CD4-positive, alpha-beta memory T cell (primary cell): ENCODE data around the gene MICAL3. TPM values are rescaled to one million over a fixed set of nuclear protein-coding genes. Genes with fewer than 3 reads are reported as not detected.

ENCODE experiments used
- CTCF ChIA-PET: fragments of 350-600 bp; sonication (Branson Sonifier 250); formaldehyde crosslinking; loops from one replicate; lab custom pipeline; 2021; ENCODE audit warnings: inconsistent platforms; ENCODE audit not compliant: partially characterized antibody; lab: Charles Lee
- POLR2A ChIA-PET: fragments of 350-600 bp; sonication (Branson Sonifier 250); formaldehyde crosslinking; loops from one replicate; lab custom pipeline; 2021; ENCODE audit not compliant: partially characterized antibody; lab: Charles Lee
- DNase-seq, 5 donors: peaks; one replicate each; pipeline versions ENCODE4 v3.0.0 to v3.0.0-alpha.2; 2020 to 2022; ENCODE audit warnings: mixed read lengths in 1 of 5
- H3K27ac ChIP-seq: one replicate; pipeline ENCODE4 v1.7.0; 2013; ENCODE audit warnings: low read depth, low read length
- H3K27me3 ChIP-seq: 2 replicates; pipeline ENCODE4 v1.7.0; 2013; ENCODE audit warnings: mild to moderate bottlenecking, low read length, moderate library complexity; ENCODE audit not compliant: insufficient read depth
- H3K36me3 ChIP-seq: 2 replicates; pipeline ENCODE4 v1.7.0; 2013; ENCODE audit warnings: mild to moderate bottlenecking, low read length, moderate library complexity; ENCODE audit not compliant: insufficient read depth
- H3K4me1 ChIP-seq: 2 replicates; pipeline ENCODE4 v1.7.0; 2013; ENCODE audit warnings: mild to moderate bottlenecking, low read length, moderate library complexity; ENCODE audit not compliant: insufficient read depth
- H3K4me3 ChIP-seq, 2 donors: one replicate each; pipeline ENCODE4 v1.7.0; 2013; ENCODE audit warnings: low read length in 2 of 2, mild to moderate bottlenecking in 1 of 2
- H3K9me3 ChIP-seq, 2 donors: one replicate each; pipeline ENCODE4 v1.7.0; 2013; ENCODE audit warnings: low read length in 2 of 2, control low read depth in 1 of 2; ENCODE audit not compliant: control insufficient read depth in 1 of 2
- H3K27ac Mint-ChIP-seq, 7 donors: one replicate each; pipeline ENCODE4 v1.8.0; 2020 to 2021; ENCODE audit warnings: mixed read lengths in 7 of 7, mild to moderate bottlenecking in 6 of 7, inconsistent platforms in 3 of 7, moderate library complexity in 3 of 7
- H3K27me3 Mint-ChIP-seq, 2 donors: one replicate each; pipeline ENCODE4 v1.8.0; 2020 to 2021; ENCODE audit warnings: mixed read lengths in 2 of 2
- H3K36me3 Mint-ChIP-seq, 2 donors: one replicate each; pipeline ENCODE4 v1.8.0; 2020 to 2021; ENCODE audit warnings: mixed read lengths in 2 of 2, inconsistent platforms in 1 of 2, mild to moderate bottlenecking in 1 of 2
- H3K4me1 Mint-ChIP-seq, 4 donors: one replicate each; pipeline ENCODE4 v1.8.0; 2020 to 2021; ENCODE audit warnings: mixed read lengths in 4 of 4, mild to moderate bottlenecking in 1 of 4
- H3K4me3 Mint-ChIP-seq, 8 donors: one replicate each; pipeline ENCODE4 v1.8.0; 2020 to 2021; ENCODE audit warnings: mixed read lengths in 8 of 8, mild to moderate bottlenecking in 7 of 8, moderate library complexity in 6 of 8, inconsistent platforms in 3 of 8
- H3K9me3 Mint-ChIP-seq, 8 donors: one replicate each; pipeline ENCODE4 v1.8.0; 2020 to 2021; ENCODE audit warnings: mixed read lengths in 8 of 8, mild to moderate bottlenecking in 5 of 8, inconsistent platforms in 3 of 8, moderate library complexity in 1 of 8
- intact Hi-C: fragments of 100-400 bp; cut with micrococcal nuclease; formaldehyde crosslinking; loops from one replicate; pipeline ENCODE4 v1.15.1; 2023
- polyA plus RNA-seq, 2 donors: library from polyadenylated mRNA; unstranded; fragments of 300-500 nt; fragmentation: Illumina TruSeq; gene quantifications; one replicate each; pipeline ENCODE4 v1.2.3, GENCODE V29; 2021
- total RNA-seq, 2 experiments: library from RNA; stranded (reverse); gene quantifications; one replicate each; pipeline ENCODE4 v1.2.3, GENCODE V29; 2021

The MICAL3 gene
- total and polyA plus RNA-seq, 4 experiments from 2014 or later: 0.97 to 28.9 (median 14.4) TPM

GRCh38 chr22:17847360-17848078, 176.8 kb downstream of the MICAL3 start:
- Mint-ChIP-seq H3K27me3 (no peaks in the 10 kb centered on the region), H3K4me3 (no peak overlapping the region), H3K36me3 (peaks cover 3 to 8% of the 10 kb centered on the region in 2 donors), H3K27ac (peak overlapping the region in 1 of 7 donors; percentile 57), H3K9me3 (no peaks in the 10 kb centered on the region), H3K4me1 (peaks cover 2 to 6% (median 4%) of the 10 kb centered on the region in 4 donors)
- ChIA-PET POLR2A (no interaction called here), CTCF (interaction anchor here (0.6 to 1.0 kb wide), 2 partner anchors 13 to 17 kb away, joined by 3 read pairs; no protein-coding TSS in a partner anchor)
- Histone ChIP-seq H3K9me3 (no peaks in the 10 kb centered on the region), H3K27ac (no peak overlapping the region), H3K36me3 (no peaks in the 10 kb centered on the region), H3K4me1 (no peaks in the 10 kb centered on the region), H3K4me3 (no peak overlapping the region), H3K27me3 (no peaks in the 10 kb centered on the region)
- DNase-seq: no peak
- intact Hi-C loops: no loop called here

DNA sequence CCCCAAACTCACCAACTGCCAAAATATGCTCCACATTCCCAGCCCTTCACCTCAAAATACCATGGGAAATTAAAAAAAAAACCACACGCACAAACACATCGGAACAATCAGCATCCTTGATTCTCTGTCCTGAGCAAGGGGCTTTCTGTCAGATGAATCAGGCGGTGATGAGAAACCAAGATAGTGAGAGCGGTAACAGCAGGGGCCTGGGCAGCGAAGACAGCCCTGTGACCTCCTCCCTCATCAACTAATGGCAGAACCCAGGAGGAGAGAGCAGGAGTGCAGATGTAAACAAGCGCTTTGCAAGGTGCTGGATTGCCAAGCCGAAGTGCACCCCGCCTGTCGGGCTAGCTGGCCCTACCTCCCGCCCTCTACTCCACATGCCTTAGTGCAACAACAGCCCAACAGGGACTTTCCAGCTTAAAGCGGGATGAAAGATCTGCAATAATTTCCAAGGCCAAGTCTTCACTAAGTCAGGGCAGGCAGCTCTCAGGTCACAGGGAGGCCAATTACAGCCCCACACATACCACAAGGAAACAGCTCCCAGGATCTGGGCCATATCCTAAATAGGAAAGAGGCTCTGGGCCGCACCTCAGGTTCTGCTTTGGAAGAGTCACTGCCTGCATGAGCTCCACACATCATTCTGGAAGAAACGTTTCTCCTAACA, 177.9 kb downstream of the MICAL3 start:
- H3K9me3 Mint-ChIP-seq: no peaks in the 10 kb centered on the region
- Histone ChIP-seq H3K9me3 (no peaks in the 10 kb centered on the region), H3K4me1 (peaks cover 7% of the 10 kb centered on the region), H3K36me3 (no peaks in the 10 kb centered on the region), H3K4me3 (no peak overlapping the region), H3K27me3 (no peaks in the 10 kb centered on the region), H3K27ac (no peak overlapping the region)
- ChIA-PET CTCF (interaction anchor here (1.0 to 1.1 kb wide), 2 partner anchors 11 to 101 kb away, joined by 3 read pairs; no protein-coding TSS in a partner anchor), POLR2A (no interaction called here)
- no peak for DNase-seq
- H3K27ac Mint-ChIP-seq: no peak overlapping the region
- peaks cover 3 to 10% (median 6%) of the 10 kb centered on the region in 4 donors for H3K4me1 Mint-ChIP-seq
- intact Hi-C loops: no loop called here
- no peaks in the 10 kb centered on the region for H3K27me3 Mint-ChIP-seq
- H3K36me3 Mint-ChIP-seq: peaks cover 3 to 5% of the 10 kb centered on the region in 2 donors
- H3K4me3 Mint-ChIP-seq: no peak overlapping the region

DNA sequence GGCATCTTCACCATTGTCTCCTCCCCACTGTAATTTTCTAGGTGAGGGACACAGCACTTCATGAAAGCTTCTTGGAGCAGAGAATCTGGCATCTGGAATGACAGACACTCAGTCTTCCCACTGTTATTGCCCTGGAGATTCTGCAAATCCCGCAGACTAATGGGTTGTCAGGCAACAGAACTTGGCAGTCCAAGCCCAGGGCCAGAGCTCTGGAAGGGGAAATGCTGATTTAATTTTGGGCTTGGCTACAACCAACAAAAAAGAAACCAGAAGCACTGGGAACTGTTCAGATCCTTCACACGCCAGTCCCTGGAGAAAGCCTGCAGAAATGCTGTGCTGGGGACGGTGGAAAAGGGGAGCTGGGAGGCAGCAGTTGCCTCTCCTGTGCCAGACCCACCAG, 178.6 kb downstream of the MICAL3 start:
- Mint-ChIP-seq H3K36me3 (peaks cover 3 to 6% of the 10 kb centered on the region in 2 donors), H3K4me3 (no peak overlapping the region), H3K4me1 (peaks cover 3 to 10% (median 7%) of the 10 kb centered on the region in 4 donors), H3K27me3 (no peaks in the 10 kb centered on the region), H3K27ac (no peak overlapping the region), H3K9me3 (no peaks in the 10 kb centered on the region)
- Histone ChIP-seq H3K9me3 (no peaks in the 10 kb centered on the region), H3K36me3 (no peaks in the 10 kb centered on the region), H3K4me3 (no peak overlapping the region), H3K27ac (no peak overlapping the region), H3K27me3 (no peaks in the 10 kb centered on the region), H3K4me1 (peaks cover 7% of the 10 kb centered on the region)
- ChIA-PET POLR2A (no interaction called here), CTCF (interaction anchor here (1.1 kb wide), 1 partner anchor 100 kb away, joined by 3 read pairs; no protein-coding TSS in a partner anchor)
- no peak for DNase-seq
- intact Hi-C loops: no loop called here

- Histone ChIP-seq H3K4me1 (peaks cover 7% of the 10 kb centered on the region), H3K27me3 (no peaks in the 10 kb centered on the region), H3K9me3 (no peaks in the 10 kb centered on the region), H3K4me3 (no peak overlapping the region), H3K36me3 (no peaks in the 10 kb centered on the region), H3K27ac (no peak overlapping the region)
- H3K36me3 Mint-ChIP-seq: peaks cover 3 to 6% of the 10 kb centered on the region in 2 donors
- CTCF ChIA-PET: interaction anchor here (0.8 to 1.1 kb wide), 2 partner anchors 100 to 232 kb away, joined by 3 read pairs; partner anchors contain the start of gene PEX26
- H3K9me3 Mint-ChIP-seq: no peaks in the 10 kb centered on the region
- POLR2A ChIA-PET: no interaction called here
- H3K27me3 Mint-ChIP-seq: no peaks in the 10 kb centered on the region
- H3K4me1 Mint-ChIP-seq: peaks cover 3 to 10% (median 7%) of the 10 kb centered on the region in 4 donors
- H3K27ac Mint-ChIP-seq: peak overlapping the region in 2 of 7 donors; percentile 4 to 10
- intact Hi-C loops: no loop called here
- no peak for DNase-seq
- H3K4me3 Mint-ChIP-seq: no peak overlapping the region
These were observed 179.0 kb downstream of the MICAL3 start for GRCh38 chr22:17845327-17845726.

DNA sequence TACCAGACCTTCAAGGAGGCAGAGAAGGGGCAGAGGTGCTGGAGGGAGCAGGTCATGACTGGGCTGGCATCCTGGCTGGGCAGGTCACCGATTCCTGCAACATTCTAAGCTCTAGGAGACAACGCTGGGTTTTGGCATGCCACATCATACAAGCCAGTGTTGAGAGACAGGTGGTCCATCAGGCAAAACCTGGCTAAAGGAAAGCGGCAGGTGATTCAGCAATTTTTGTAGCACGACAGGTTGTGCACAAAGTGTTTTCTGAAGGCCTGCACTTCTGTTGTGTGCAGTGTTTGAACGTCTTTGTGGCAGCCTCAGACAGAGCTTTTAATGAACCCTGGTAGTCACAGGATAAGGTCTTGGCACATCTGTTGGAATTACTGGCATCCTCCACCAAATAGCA, 180.2 kb downstream of the MICAL3 start:
- no peaks in the 10 kb centered on the region for H3K9me3 Mint-ChIP-seq
- ChIA-PET POLR2A (no interaction called here), CTCF (interaction anchor here (0.8 to 1.0 kb wide), 2 partner anchors 14 to 232 kb away, joined by 3 to 4 read pairs; no protein-coding TSS in a partner anchor)
- Histone ChIP-seq H3K27ac (no peak overlapping the region), H3K9me3 (no peaks in the 10 kb centered on the region), H3K4me1 (peaks cover 7% of the 10 kb centered on the region), H3K27me3 (no peaks in the 10 kb centered on the region), H3K4me3 (no peak overlapping the region), H3K36me3 (no peaks in the 10 kb centered on the region)
- no peak for DNase-seq
- H3K36me3 Mint-ChIP-seq: peaks cover 3 to 6% of the 10 kb centered on the region in 2 donors
- peak overlapping the region in 1 of 7 donors; percentile 57 for H3K27ac Mint-ChIP-seq
- H3K4me1 Mint-ChIP-seq: peaks cover 3 to 10% (median 7%) of the 10 kb centered on the region in 4 donors
- H3K4me3 Mint-ChIP-seq: no peak overlapping the region
- intact Hi-C loops: no loop called here
- H3K27me3 Mint-ChIP-seq: no peaks in the 10 kb centered on the region

DNA sequence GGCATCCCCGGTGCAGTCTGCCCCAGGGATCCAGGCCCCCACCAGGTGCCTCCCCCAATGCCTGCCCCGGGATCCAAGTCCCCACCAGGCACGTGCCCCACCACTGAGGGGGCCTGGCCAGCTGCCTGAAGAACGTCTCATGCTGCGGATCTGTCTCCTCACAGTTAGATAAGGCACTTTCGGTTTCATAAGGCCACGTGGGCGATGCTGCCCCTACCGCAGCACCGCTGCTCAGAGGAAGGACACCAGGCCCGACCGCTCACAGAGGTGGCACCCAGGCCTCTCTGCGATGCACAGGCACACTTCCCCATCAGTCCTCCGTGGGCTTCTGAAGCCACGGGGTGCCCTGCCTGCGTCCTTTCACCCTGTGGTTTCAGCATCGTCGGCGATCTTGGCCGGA, 182.0 kb downstream of the MICAL3 start:
- peaks cover 3 to 10% (median 7%) of the 10 kb centered on the region in 4 donors for H3K4me1 Mint-ChIP-seq
- peak; percentile 43 to 63 (median 57) for DNase-seq
- no peaks in the 10 kb centered on the region for H3K9me3 Mint-ChIP-seq
- peaks cover 7% of the 10 kb centered on the region for H3K4me1 ChIP-seq
- H3K4me3 Mint-ChIP-seq: peak overlapping the region; percentile 64 to 81 (median 75)
- peaks cover 3 to 8% of the 10 kb centered on the region in 2 donors for H3K36me3 Mint-ChIP-seq
- POLR2A ChIA-PET: interaction anchor here (0.6 kb wide), 2 partner anchors 236 to 252 kb away, joined by 3 read pairs; partner anchors contain the start of gene PEX26
- no peaks in the 10 kb centered on the region for H3K9me3 ChIP-seq
- H3K27ac ChIP-seq: peak overlapping the region; percentile 47
- CTCF ChIA-PET: no interaction called here
- intact Hi-C loops: no loop called here
- no peaks in the 10 kb centered on the region for H3K27me3 Mint-ChIP-seq
- H3K4me3 ChIP-seq: peak overlapping the region in 1 of 2 donors; percentile 42
- peaks cover 9% of the 10 kb centered on the region for H3K36me3 ChIP-seq
- no peaks in the 10 kb centered on the region for H3K27me3 ChIP-seq
- H3K27ac Mint-ChIP-seq: peak overlapping the region; percentile 15 to 87 (median 79)

DNA sequence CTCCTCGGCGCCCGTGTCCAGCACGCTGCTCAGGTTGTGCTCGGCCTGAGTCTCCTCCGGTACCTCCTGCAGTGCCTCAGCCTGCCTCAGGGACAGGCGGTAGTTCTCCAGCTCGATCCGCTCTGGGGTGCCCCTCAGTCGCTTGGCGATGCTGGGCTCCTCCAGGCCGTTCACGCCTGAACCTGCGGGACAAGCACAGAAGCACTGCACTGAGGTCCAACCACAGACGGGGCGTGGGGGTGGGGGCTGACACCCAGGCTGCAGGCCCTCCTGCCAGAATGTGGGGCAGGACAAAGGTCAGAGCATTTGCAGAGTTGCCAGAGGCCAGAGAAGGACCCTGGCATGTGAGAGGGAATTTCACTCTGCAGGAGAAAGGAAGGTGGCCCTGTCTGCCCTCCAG, 182.5 kb downstream of the MICAL3 start:
- Histone ChIP-seq H3K27me3 (no peaks in the 10 kb centered on the region), H3K9me3 (no peaks in the 10 kb centered on the region), H3K4me3 (peak overlapping the region in 1 of 2 donors; percentile 42), H3K4me1 (peaks cover 7% of the 10 kb centered on the region), H3K36me3 (peaks cover 9% of the 10 kb centered on the region), H3K27ac (peak overlapping the region; percentile 47)
- H3K27ac Mint-ChIP-seq: peak overlapping the region in 3 of 7 donors; percentile 79 to 87 (median 80)
- no peak for DNase-seq
- ChIA-PET POLR2A (interaction anchor here (0.6 kb wide), 1 partner anchor 253 kb away, joined by 3 read pairs; no protein-coding TSS in a partner anchor), CTCF (no interaction called here)
- no peaks in the 10 kb centered on the region for H3K27me3 Mint-ChIP-seq
- H3K36me3 Mint-ChIP-seq: peaks cover 3 to 8% of the 10 kb centered on the region in 2 donors
- H3K9me3 Mint-ChIP-seq: no peaks in the 10 kb centered on the region
- intact Hi-C loops: no loop called here
- H3K4me3 Mint-ChIP-seq: peak overlapping the region in 1 of 8 donors; percentile 64
- peaks cover 3 to 10% (median 7%) of the 10 kb centered on the region in 4 donors for H3K4me1 Mint-ChIP-seq
